ENCODE measurements around the gene SAYSD1.

GRCh38 chr6:39152262-39152661 is 37.3 kb upstream of the SAYSD1 start:
- TF ChIP-seq, protein P1, sequence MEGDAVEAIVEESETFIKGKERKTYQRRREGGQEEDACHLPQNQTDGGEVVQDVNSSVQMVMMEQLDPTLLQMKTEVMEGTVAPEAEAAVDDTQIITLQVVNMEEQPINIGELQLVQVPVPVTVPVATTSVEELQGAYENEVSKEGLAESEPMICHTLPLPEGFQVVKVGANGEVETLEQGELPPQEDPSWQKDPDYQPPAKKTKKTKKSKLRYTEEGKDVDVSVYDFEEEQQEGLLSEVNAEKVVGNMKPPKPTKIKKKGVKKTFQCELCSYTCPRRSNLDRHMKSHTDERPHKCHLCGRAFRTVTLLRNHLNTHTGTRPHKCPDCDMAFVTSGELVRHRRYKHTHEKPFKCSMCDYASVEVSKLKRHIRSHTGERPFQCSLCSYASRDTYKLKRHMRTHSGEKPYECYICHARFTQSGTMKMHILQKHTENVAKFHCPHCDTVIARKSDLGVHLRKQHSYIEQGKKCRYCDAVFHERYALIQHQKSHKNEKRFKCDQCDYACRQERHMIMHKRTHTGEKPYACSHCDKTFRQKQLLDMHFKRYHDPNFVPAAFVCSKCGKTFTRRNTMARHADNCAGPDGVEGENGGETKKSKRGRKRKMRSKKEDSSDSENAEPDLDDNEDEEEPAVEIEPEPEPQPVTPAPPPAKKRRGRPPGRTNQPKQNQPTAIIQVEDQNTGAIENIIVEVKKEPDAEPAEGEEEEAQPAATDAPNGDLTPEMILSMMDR (IDR thresholded peaks at IDR 0.05; ENCODE audit: low read length) = no peak
- TF ChIP-seq EZH2 (optimal IDR thresholded peaks at IDR 0.05; ENCODE audit: low read depth, low read length) = no peak
- no peak for TF ChIP-seq EZH2phosphoT487 (IDR thresholded peaks at IDR 0.05; ENCODE audit: low read length)
